Measurements from ENCODE around the gene CCDC6.

CCDC6 gene

GRCh38 chr10:59896191-59896590 lies 10.2 kb downstream of the CCDC6 start:
- DNase-seq (ENCODE audit: low read depth) = no peak
- no peak overlapping the region for H3K4me3 ChIP-seq (ENCODE audit: low read depth, low read length)
- TF ChIP-seq POLR2A (IDR thresholded peaks at IDR 0.05; ENCODE audit: extremely low read depth, insufficient read length) = no peak
- TF ChIP-seq MAX (IDR thresholded peaks at IDR 0.05; ENCODE audit: low read depth, low read length) = no peak
- TF ChIP-seq CTCF (IDR thresholded peaks at IDR 0.05; ENCODE audit: low read depth, low read length) = no peak
- TF ChIP-seq MYC (IDR thresholded peaks at IDR 0.05; ENCODE audit: low read depth, low read length) = no peak

- no peak for TF ChIP-seq MAX (IDR thresholded peaks at IDR 0.05; ENCODE audit: low read depth, low read length)
- no peak for TF ChIP-seq MYC (IDR thresholded peaks at IDR 0.05; ENCODE audit: low read depth, low read length)
- TF ChIP-seq CTCF (IDR thresholded peaks at IDR 0.05; ENCODE audit: low read depth, low read length) = no peak
- no peak for TF ChIP-seq POLR2A (IDR thresholded peaks at IDR 0.05; ENCODE audit: extremely low read depth, insufficient read length)
Observed at GRCh38 chr10:59895629-59896116, 10.7 kb downstream of the CCDC6 start.

GRCh38 chr10:59894114-59894513 lies 12.2 kb downstream of the CCDC6 start:
- TF ChIP-seq CTCF (IDR thresholded peaks at IDR 0.05; ENCODE audit: low read depth, low read length) = no peak
- TF ChIP-seq MYC (IDR thresholded peaks at IDR 0.05; ENCODE audit: low read depth, low read length) = no peak
- no peak for TF ChIP-seq MAX (IDR thresholded peaks at IDR 0.05; ENCODE audit: low read depth, low read length)
- no peak for TF ChIP-seq POLR2A (IDR thresholded peaks at IDR 0.05; ENCODE audit: extremely low read depth, insufficient read length)
- no peak overlapping the region for H3K4me3 ChIP-seq (ENCODE audit: low read depth, low read length)
- DNase-seq (ENCODE audit: low read depth) = no peak

More at GRCh38 chr10:59895629-59896116, 10.7 kb downstream of the CCDC6 start:
- DNase-seq (ENCODE audit: low read depth) = no peak
- no peak overlapping the region for H3K4me3 ChIP-seq (ENCODE audit: low read depth, low read length)

GRCh38 chr10:59892697-59893096 lies 13.7 kb downstream of the CCDC6 start:
- no peak overlapping the region for H3K4me3 ChIP-seq (ENCODE audit: low read depth, low read length)
- no peak for DNase-seq (ENCODE audit: low read depth)
- TF ChIP-seq POLR2A (IDR thresholded peaks at IDR 0.05; ENCODE audit: extremely low read depth, insufficient read length) = no peak
- TF ChIP-seq MYC (IDR thresholded peaks at IDR 0.05; ENCODE audit: low read depth, low read length) = no peak
- no peak for TF ChIP-seq MAX (IDR thresholded peaks at IDR 0.05; ENCODE audit: low read depth, low read length)
- TF ChIP-seq CTCF (IDR thresholded peaks at IDR 0.05; ENCODE audit: low read depth, low read length) = no peak

- no peak for DNase-seq (ENCODE audit: low read depth)
- no peak overlapping the region for H3K4me3 ChIP-seq (ENCODE audit: low read depth, low read length)
- TF ChIP-seq MAX (IDR thresholded peaks at IDR 0.05; ENCODE audit: low read depth, low read length) (no peak), POLR2A (IDR thresholded peaks at IDR 0.05; ENCODE audit: extremely low read depth, insufficient read length) (no peak)
Observed at GRCh38 chr10:59891936-59892335, 14.4 kb downstream of the CCDC6 start.

GRCh38 chr10:59891349-59891748 lies 15.0 kb downstream of the CCDC6 start:
- no peak for DNase-seq (ENCODE audit: low read depth)
- no peak for TF ChIP-seq CTCF (IDR thresholded peaks at IDR 0.05; ENCODE audit: low read depth, low read length)
- TF ChIP-seq MYC (IDR thresholded peaks at IDR 0.05; ENCODE audit: low read depth, low read length) = no peak
- TF ChIP-seq MAX (IDR thresholded peaks at IDR 0.05; ENCODE audit: low read depth, low read length) = no peak
- no peak for TF ChIP-seq POLR2A (IDR thresholded peaks at IDR 0.05; ENCODE audit: extremely low read depth, insufficient read length)
- no peak overlapping the region for H3K4me3 ChIP-seq (ENCODE audit: low read depth, low read length)
